Kidney epithelial cell (primary cell): ENCODE measurements around the gene ANO9. TPM values are rescaled to one million over a fixed set of nuclear protein-coding genes. Genes with fewer than 3 reads are reported as not detected.

Source experiments
- DNase-seq: peaks from one replicate; pipeline ENCODE4 v3.0.0-alpha.2; 2010; ENCODE audit warnings: low read depth
- H3K27me3 ChIP-seq: 2 replicates; pipeline ENCODE4 v1.6.0; 2011; ENCODE audit warnings: low read length; ENCODE audit not compliant: control insufficient read depth, insufficient read depth
- H3K36me3 ChIP-seq: 2 replicates; pipeline ENCODE4 v1.5.1; 2011; ENCODE audit warnings: low read length; ENCODE audit not compliant: control insufficient read depth, insufficient read depth
- H3K4me3 ChIP-seq: 2 replicates; pipeline ENCODE4 v1.5.1; 2011; ENCODE audit warnings: low read depth, mild to moderate bottlenecking, control low read depth, low read length
- CTCF ChIP-seq: IDR thresholded peaks from 2 replicates; pipeline ENCODE4 v1.5.1; 2011; ENCODE audit warnings: mild to moderate bottlenecking, moderate library complexity, low read length, control low read depth, inconsistent platforms; ENCODE audit not compliant: insufficient read depth, poor library complexity, severe bottlenecking
- total RNA-seq: library from RNA; depleted of rRNA; stranded (reverse); fragments of >200 nt; gene quantifications from 2 replicates; pipeline ENCODE4 v1.2.3, GENCODE V29; 2015

Gene ANO9
- 18.4 and 19.7 TPM in 2 replicates for total RNA-seq

GRCh38 chr11:441418-442274 lies at the start of gene ANO9:
ANO9 (minus strand) TSS chr11:442011; CDS start chr11:441926, 85 bp downstream.
- no peak for DNase-seq
- no peaks in the 10 kb centered on the region for H3K36me3 ChIP-seq
- peaks cover 2% of the 10 kb centered on the region for H3K27me3 ChIP-seq
- no peak for TF ChIP-seq CTCF
- peak within 1 kb of the TSS; percentile 49 for H3K4me3 ChIP-seq

GRCh38 chr11:491358-491757 lies 49.5 kb upstream of the ANO9 start:
- TF ChIP-seq CTCF = no peak
- H3K4me3 ChIP-seq = no peak overlapping the region
- no peak for DNase-seq
- no peaks in the 10 kb centered on the region for H3K27me3 ChIP-seq
- H3K36me3 ChIP-seq = peaks cover 1% of the 10 kb centered on the region

- DNase-seq = no peak
- TF ChIP-seq CTCF = no peak
- no peak overlapping the region for H3K4me3 ChIP-seq
- H3K27me3 ChIP-seq = no peaks in the 10 kb centered on the region
- peaks cover 1% of the 10 kb centered on the region for H3K36me3 ChIP-seq
These were observed 49.1 kb upstream of the ANO9 start for GRCh38 chr11:490930-491260.

- DNase-seq = no peak
- TF ChIP-seq CTCF = no peak
- H3K27me3 ChIP-seq = no peaks in the 10 kb centered on the region
- no peak overlapping the region for H3K4me3 ChIP-seq
- H3K36me3 ChIP-seq = peaks cover 1% of the 10 kb centered on the region
These were observed 48.5 kb upstream of the ANO9 start for GRCh38 chr11:490186-490929.

GRCh38 chr11:489610-490185 lies 47.9 kb upstream of the ANO9 start:
- H3K36me3 ChIP-seq = no peaks in the 10 kb centered on the region
- no peak overlapping the region for H3K4me3 ChIP-seq
- no peaks in the 10 kb centered on the region for H3K27me3 ChIP-seq
- TF ChIP-seq CTCF = no peak
- no peak for DNase-seq
